GM19372 (cell line): ENCODE results near the gene TXNIP.

Source experiments
- ATAC-seq: cut with Tn5 transposase; IDR thresholded peaks from one replicate; pipeline ENCODE4 v1.9.1; 2021; ENCODE audit warnings: mild to moderate bottlenecking, low read depth, moderate library complexity; ENCODE audit not compliant: unreplicated experiment

Gene TXNIP

GRCh38 chr1:145946477-145946986 is 49.8 kb downstream of the TXNIP start:
- ATAC-seq, result no peak

GRCh38 chr1:145944532-145944931 is 51.8 kb downstream of the TXNIP start:
- ATAC-seq, result no peak

GRCh38 chr1:145942871-145943270 is 53.5 kb downstream of the TXNIP start:
- ATAC-seq, result no peak
